ENCODE results near the gene KRT40.

Gene KRT40

DNA sequence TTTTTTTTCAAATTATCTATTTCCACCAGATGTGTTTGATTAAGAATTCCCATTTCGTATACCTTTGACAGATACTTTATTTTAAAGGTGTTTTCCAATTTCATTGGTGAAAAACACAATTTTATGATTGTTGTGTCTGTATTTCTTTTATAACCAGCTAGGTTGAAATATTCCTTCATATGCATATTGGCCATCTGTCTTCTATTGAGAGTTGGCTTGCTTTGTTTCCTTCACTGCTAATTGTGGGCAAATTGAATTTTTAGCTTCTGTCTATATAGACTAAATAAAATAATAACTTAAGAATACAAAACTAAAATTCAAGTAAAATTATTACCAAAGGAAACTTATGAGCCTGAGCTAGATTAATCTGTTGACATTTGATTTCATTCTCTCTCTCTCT, 11.0 kb upstream of the KRT40 start:
- no peak for DNase-seq

- DNase-seq, result no peak
These were observed 9.7 kb upstream of the KRT40 start, which contains the start of gene KRTAP3-3 for GRCh38 chr17:40993839-40994238. KRTAP3-3 (minus strand) TSS chr17:40994164; CDS start chr17:40994097, 67 bp downstream.

DNA sequence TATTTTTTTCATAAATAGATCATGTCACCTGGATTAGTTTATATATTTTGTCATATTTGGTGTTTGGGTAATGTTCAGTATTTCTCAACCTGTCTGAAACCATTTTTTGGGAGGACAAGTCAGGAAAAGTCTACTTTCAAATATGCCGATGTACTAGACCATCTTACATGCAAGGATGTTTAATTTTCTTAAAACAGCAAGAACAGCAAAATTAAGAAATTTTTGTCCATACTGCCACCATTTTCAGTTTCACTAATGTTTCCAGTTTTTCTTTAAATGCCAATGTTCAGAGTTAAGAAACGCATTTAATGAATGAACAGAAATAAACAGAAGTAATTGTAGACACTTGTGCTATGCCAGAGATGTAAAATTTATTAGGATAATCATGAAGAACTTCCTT, 9.0 kb upstream of the KRT40 start:
- DNase-seq, result no peak

DNA sequence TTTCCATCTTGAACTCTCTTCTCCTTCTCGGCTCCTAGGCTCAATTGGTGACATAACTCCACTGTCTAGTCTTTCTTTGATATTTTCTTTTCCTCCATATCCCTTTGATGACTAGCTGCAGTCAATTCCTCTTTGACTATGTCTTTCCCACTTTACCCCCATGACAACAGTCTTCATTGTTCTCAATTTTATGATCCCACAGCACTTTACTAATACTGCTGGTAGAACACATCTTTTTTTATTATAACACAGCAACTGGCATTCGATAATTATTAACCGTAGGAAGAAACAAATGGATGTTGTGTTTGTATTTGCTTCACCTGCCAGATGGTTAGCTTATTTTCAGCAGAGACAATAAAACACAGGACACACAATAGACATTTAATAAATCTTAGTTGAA, 8.5 kb upstream of the KRT40 start:
- DNase-seq, result no peak

DNA sequence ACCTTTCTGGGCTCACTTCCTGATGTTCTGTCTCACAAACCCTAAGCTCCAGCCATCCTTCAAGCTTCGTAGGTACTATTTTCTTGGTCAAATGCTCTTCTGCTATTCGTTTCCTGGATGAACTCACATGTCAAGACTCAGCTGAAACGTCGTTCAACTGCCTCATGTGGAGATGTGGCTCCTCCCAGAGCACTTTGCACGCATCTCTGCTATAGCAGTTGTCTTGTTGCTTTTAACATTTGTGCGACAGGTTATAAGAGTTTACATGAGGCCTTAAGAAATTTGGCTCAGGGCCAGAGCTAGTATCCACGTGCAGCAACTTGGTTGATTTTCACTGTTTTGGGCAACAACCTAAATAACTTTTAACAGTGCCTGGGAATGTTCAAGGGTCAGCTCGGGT, 2.8 kb upstream of the KRT40 start:
- DNase-seq, result no peak

DNA sequence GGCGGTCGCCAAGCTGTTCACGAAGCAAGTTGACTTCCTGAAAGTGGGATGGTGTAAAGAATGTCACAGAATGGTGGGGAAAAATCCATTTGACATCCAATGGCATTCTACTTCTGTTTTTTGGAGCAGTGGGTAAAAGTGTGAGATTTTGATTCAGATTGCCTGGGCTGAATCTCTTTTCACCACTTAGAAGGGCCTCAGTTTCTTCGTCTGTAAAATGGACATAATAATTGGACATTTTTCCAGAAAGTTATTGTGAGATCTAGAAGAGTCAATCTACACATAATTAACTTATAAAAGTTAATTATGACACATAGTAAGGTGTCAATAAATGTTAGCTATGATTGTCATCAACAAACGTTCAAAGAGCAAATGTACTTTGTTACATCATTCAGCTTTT, 3.0 kb downstream of the KRT40 start:
- no peak for DNase-seq

DNA sequence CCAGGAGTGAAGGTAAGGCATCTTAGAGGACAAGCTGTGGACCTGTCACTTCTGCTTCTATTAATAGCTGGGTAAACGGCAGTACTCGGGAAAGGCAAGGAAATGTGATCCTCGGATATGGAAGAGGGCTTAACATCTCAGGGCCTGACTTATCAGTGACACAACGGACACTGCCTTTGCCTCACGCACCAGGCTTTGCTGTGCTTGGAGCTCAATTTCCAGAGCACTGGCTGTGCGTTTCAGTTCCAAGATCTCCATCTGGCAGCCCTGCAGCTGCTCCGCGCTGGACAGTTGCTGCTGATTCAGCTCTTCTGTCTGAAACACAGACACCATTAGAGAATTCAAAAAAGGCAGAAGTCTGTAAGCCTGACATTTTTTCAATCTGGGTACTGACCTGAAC, 3.5 kb downstream of the KRT40 start:
- no peak for DNase-seq

- DNase-seq, result no peak
These were observed 4.0 kb downstream of the KRT40 start for GRCh38 chr17:40980117-40980516.

GRCh38 chr17:40978575-40979151, 5.5 kb downstream of the KRT40 start:
- DNase-seq, result no peak

DNA sequence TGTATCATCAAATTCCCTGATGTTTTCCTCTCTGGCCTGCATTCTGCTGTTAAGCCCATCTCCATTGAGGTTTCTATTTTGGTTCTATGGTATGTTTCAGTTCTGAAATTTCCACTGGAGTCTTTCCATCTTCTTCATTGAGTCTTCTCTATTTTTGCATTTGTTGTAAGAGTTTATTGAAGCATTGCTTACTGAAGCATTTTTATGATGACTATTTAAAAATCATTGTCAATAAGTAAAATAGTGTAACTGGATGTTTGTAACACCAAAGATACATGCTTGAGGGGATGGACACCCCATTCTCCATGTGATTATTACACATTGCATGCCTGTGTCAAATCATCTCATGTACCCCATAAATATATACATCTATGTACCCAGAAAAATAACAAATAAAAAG, 8.6 kb downstream of the KRT40 start:
- no peak for DNase-seq

GRCh38 chr17:40974366-40974765, 9.8 kb downstream of the KRT40 start:
- DNase-seq, result no peak

DNA sequence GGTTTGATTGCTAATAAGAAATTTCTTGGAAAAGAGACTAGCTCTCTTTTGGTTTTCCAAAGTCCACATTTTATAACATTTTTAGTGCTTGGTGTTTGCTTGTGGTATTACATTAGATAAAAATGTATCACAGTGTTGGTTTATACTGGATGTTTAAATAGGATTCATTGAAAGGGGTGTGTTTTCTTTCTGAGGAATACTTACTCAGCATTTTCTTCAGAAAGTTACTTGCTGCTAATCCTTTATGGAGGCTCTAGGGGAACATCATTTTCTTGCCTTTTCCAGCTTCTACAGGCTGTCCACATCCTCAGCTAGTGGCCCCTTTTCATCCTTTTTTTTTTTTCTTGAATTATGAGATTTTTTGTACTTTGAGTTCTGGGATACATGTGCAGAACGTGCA, 16.5 kb downstream of the KRT40 start:
- DNase-seq, result no peak

- no peak for DNase-seq
These were observed 17.3 kb downstream of the KRT40 start, which contains the start of gene KRT39 for GRCh38 chr17:40966848-40967247. KRT39 (minus strand) TSS chr17:40966948; CDS start chr17:40966856, 92 bp downstream.

- no peak for DNase-seq
These were observed 20.3 kb downstream of the KRT40 start for GRCh38 chr17:40963838-40964237.

- no peak for DNase-seq
These were observed 22.0 kb downstream of the KRT40 start for GRCh38 chr17:40962059-40962561.

- DNase-seq, result no peak
These were observed 22.5 kb downstream of the KRT40 start for GRCh38 chr17:40961591-40961990.

DNA sequence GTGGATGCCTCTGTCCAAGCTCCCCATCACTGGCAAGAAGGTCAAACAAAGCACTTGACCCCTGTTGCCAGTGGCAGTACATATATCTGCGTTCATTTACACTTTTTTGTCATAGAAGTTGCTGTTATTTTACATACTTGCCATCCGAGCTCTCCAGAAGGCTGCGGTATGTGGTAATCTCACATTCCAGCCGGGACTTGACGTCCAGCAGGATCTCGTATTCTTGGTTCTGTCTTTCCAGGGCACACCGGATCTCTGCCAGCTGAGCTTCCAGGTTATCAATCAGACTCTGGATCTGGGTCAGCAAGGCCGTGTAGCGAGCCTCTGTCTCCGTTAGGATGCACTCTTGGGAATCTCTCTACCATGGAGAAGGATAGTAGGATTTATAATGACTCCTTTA, 24.0 kb downstream of the KRT40 start:
- no peak for DNase-seq

DNA sequence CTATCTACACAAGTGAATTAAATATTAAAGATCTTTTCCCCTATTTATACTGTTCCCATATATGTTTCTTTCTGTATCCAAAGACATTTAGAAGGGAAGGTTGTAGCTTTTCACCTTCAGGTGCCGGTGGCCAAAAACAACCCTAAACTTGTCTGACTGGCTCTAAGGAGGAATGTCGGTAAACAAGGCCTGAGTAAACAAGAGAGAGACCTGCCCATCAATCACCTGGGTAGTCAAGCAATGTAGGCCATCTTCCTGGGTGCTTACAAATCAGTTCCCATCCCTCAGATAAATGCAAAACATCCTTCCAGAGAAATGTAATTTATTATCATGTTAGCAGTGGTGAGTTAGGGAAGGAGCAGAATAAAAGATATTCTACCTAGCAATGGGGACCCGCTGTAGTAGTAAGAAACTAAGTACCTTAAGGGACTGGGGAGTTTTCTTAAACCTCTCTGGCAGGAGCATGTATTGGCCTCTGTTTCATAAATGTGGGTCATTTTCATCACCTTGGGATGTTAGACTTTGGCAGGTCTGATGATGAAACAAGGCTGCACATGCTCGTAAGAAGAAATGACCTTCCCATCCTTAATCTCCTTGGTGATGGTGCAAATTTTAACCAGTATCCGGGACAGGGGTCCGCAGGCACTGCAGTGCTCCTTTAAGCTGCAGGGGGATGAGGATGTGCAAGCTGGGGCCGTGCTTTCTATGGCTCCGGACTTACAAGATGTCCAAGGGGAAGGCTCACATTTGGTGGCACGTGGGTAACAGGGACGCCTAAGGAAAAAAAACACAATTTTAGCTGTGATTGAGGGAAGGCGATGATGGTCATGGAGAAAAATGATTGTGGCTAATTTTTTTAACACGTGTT, 25.8 kb downstream of the KRT40 start:
- no peak for DNase-seq

GRCh38 chr17:40956401-40957254, 27.5 kb downstream of the KRT40 start:
- DNase-seq, result no peak

- DNase-seq, result no peak
These were observed 30.2 kb downstream of the KRT40 start for GRCh38 chr17:40953881-40954280.

GRCh38 chr17:40952661-40953060, 31.5 kb downstream of the KRT40 start:
- DNase-seq, result no peak

GRCh38 chr17:40952154-40952553, 32.0 kb downstream of the KRT40 start:
- no peak for DNase-seq

DNA sequence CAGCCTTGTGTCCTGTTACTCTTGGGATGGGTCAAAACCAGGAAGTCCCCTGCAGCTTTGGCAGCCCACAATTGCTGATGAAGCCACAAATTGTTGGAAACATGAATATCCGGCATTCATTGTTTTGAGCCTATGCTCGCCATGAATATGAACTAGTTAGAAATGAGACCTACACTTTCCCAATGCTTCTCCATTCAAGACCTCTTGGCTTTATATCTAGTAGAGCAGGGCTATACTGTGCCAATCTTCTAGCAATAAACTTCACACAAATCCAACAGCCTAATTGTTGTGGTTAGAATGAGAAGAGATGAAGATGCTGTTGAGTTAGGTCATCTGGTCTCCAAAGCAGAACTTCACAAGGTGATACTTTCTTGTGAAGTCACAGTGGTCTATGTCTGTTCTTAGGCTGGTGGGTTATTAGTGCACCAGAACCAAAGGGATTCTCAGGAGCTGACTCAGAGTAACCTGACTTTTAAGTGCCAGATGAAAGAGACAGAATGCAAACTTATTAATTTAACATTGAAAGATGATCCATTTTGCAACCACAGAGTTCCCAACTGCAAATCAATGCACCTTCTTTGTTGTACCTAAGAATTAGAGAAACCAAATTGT, 33.0 kb downstream of the KRT40 start:
- DNase-seq, result no peak
